ENCODE results near the gene CD5L. TPM values are rescaled to one million over a fixed set of nuclear protein-coding genes. Genes with fewer than 3 reads are reported as not detected.

Gene CD5L
- total and polyA plus RNA-seq, 10 of the 15 experiments (the other 5 are each of a cell fraction or from before 2014, with no cell fraction given) = 0.10 to 0.57 (median 0.24) TPM

GRCh38 chr1:157829711-157830110 lies 11.9 kb downstream of the CD5L start:
- Histone ChIP-seq H3K36me3 (ENCODE audit: control insufficient read depth in 2 of 2, insufficient read depth in 2 of 2, low read length in 1 of 2) (no peaks in the 10 kb centered on the region), H3K9ac (ENCODE audit: control insufficient read depth, insufficient read depth, low read length) (no peak overlapping the region), H2AFZ (ENCODE audit: control insufficient read depth, low read depth, low read length) (no peak overlapping the region), H3K9me3 (replicated peaks; ENCODE audit: control insufficient read depth, insufficient read depth, low read length) (no peaks in the 10 kb centered on the region), H3K79me2 (ENCODE audit: control insufficient read depth, insufficient read depth, low read length) (no peaks in the 10 kb centered on the region), H3K4me3 (no peak overlapping the region), H3K4me1 (ENCODE audit: control insufficient read depth, insufficient read depth, low read length) (peaks cover 42% of the 10 kb centered on the region), H3K27ac (ENCODE audit: control insufficient read depth, insufficient read depth) (no peak overlapping the region), H3K4me2 (ENCODE audit: control insufficient read depth, insufficient read depth) (peak overlapping the region; percentile 77), H4K20me1 (ENCODE audit: control insufficient read depth, insufficient read depth) (no peaks in the 10 kb centered on the region), H3K27me3 (replicated peaks in 1 of 2; ENCODE audit: control insufficient read depth in 2 of 2, insufficient read depth in 2 of 2, low read length in 1 of 2) (no peaks in the 10 kb centered on the region; a peak in 1 of 4 replicates)
- SMC1A ChIA-PET (ENCODE audit: uncharacterized antibody, unreplicated experiment) = interaction anchor here (0.7 to 1.1 kb wide), 5 partner anchors 9 to 49 kb away, joined by 3 to 4 read pairs (median 3); no protein-coding TSS in a partner anchor
- POLR2A ChIA-PET = no interaction called here
- CTCF ChIA-PET = interaction anchor here (0.6 to 1.4 kb wide), 2 partner anchors 16 to 108 kb away, joined by 3 to 4 read pairs; no protein-coding TSS in a partner anchor
- in situ Hi-C loops (cut with MboI) (no loop called here), intact Hi-C loops (cut with micrococcal nuclease; ENCODE audit: unreplicated experiment) (loop anchor here (2.0 kb wide), 1 partner anchor 19 kb away; no protein-coding TSS in a partner anchor)
- no TSS peak for BruUV-seq (replicated peaks)
- 8% methylated on average over 3 of the region's 3 CpGs for WGBS (ENCODE audit: insufficient coverage, insufficient replicate concordance, low lambda C conversion rate, missing lambda C conversion rate)
- DNase-seq (ENCODE audit: low read depth, low spot score) = no peak
- RAD21 ChIA-PET (ENCODE audit: unreplicated experiment) = interaction anchor here (1.5 kb wide), 1 partner anchor 48 kb away, joined by 3 read pairs; no protein-coding TSS in a partner anchor
- FAIRE-seq = no peak
- ATAC-seq = peak; percentile 48
- TF ChIP-seq IKZF1 (conservative IDR thresholded peaks at IDR 0.05) (0 out of 2 replicates have a peak, but pooled peaks have one; percentile 17), TBL1XR1 (IDR thresholded peaks at IDR 0.05; ENCODE audit: low read depth, low read length) (no peak), NR2F1 (conservative IDR thresholded peaks at IDR 0.05) (0 out of 2 replicates have a peak, but pooled peaks have one; percentile 18), ATF7 (IDR thresholded peaks at IDR 0.05; ENCODE audit: low read depth) (no peak), EP300 (IDR thresholded peaks at IDR 0.05; ENCODE audit: borderline replicate concordance in 1 of 2, control insufficient read depth in 1 of 2, low read depth in 2 of 2, low read length in 2 of 2) (no peak), TCF12 (IDR thresholded peaks at IDR 0.05; ENCODE audit: low read depth, low read length) (no peak), TCF3 (IDR thresholded peaks at IDR 0.05; ENCODE audit: borderline replicate concordance, insufficient read depth, low read depth, low read length) (no peak), ZZZ3 (IDR thresholded peaks at IDR 0.05; ENCODE audit: control insufficient read depth, insufficient read length, low read depth) (no peak), USF1 (IDR thresholded peaks at IDR 0.05; ENCODE audit: borderline replicate concordance, extremely low read length, insufficient read depth, low read depth, low read length) (no peak), YBX1 (IDR thresholded peaks at IDR 0.05) (no peak), DPF2 (IDR thresholded peaks at IDR 0.05) (no peak), LARP7 (IDR thresholded peaks at IDR 0.05) (no peak), NRF1 (conservative IDR thresholded peaks at IDR 0.05; ENCODE audit: low read depth, low read length) (no peak), SIX5 (IDR thresholded peaks at IDR 0.05; ENCODE audit: low read depth, low read length, severe bottlenecking) (no peak), NR2C2 (IDR thresholded peaks at IDR 0.05; ENCODE audit: borderline replicate concordance, control insufficient read depth, insufficient read length, low read depth) (no peak), EED (IDR thresholded peaks at IDR 0.05; ENCODE audit: low read depth) (peak; percentile 93), SIN3A (IDR thresholded peaks at IDR 0.05; ENCODE audit: low read depth, low read length) (no peak), RELA (IDR thresholded peaks at IDR 0.05; ENCODE audit: borderline replicate concordance, partially characterized antibody) (no peak), PML (IDR thresholded peaks at IDR 0.05; ENCODE audit: low read length) (no peak), MEF2A (IDR thresholded peaks at IDR 0.05; ENCODE audit: insufficient read depth, low read depth, low read length) (peak; percentile 77; the same call in 1 of the 2 replicates), CHD2 (IDR thresholded peaks at IDR 0.05; ENCODE audit: borderline replicate concordance, low read depth, low read length) (no peak), IKZF2 (IDR thresholded peaks at IDR 0.05) (peak; percentile 35 to 51; a peak in 2 of 4 replicates), FOXM1 (IDR thresholded peaks at IDR 0.05; ENCODE audit: low read depth, low read length) (no peak; the same call in 1 of the 2 replicates), CREB1 (IDR thresholded peaks at IDR 0.05; ENCODE audit: low read depth) (no peak), IRF5 (IDR thresholded peaks at IDR 0.05; ENCODE audit: borderline replicate concordance) (no peak), EGR1 (IDR thresholded peaks at IDR 0.05; ENCODE audit: borderline replicate concordance in 1 of 2, low read depth in 2 of 2, low read length in 2 of 2) (no peak)
